Tibial nerve (tissue), 4 donors: Measurements from ENCODE around the gene MRPL43. TPM values are rescaled to one million over a fixed set of nuclear protein-coding genes. Genes with fewer than 3 reads are reported as not detected.

Source experiments
- DNase-seq, 2 donors: peaks; one replicate each; pipeline ENCODE4 v3.0.0-alpha.2; 2019; ENCODE audit warnings: low spot score in 2 of 2
- H3K27ac ChIP-seq, 4 donors: fragments of 200-600 bp; sonication (generic) in 3 of 4; one replicate each; pipeline ENCODE4 v1.5.1; 2017 to 2019; ENCODE audit warnings: mild to moderate bottlenecking in 1 of 4
- H3K27me3 ChIP-seq, 2 donors: fragments of 200-600 bp; sonication (generic) in 1 of 2; one replicate each; pipeline versions ENCODE4 v1.5.1 to v1.6.0; 2017 to 2019
- H3K36me3 ChIP-seq, 3 donors: fragments of 200-600 bp; sonication (generic); one replicate each; pipeline ENCODE4 v1.5.1; 2018 to 2019
- H3K4me1 ChIP-seq, 4 donors: fragments of 200-600 bp; sonication (generic) in 3 of 4; one replicate each; pipeline ENCODE4 v1.5.1; 2017 to 2019
- H3K4me3 ChIP-seq, 4 donors: fragments of 200-600 bp; sonication (generic) in 3 of 4; one replicate each; pipeline ENCODE4 v1.5.1; 2017 to 2019; ENCODE audit warnings: mild to moderate bottlenecking in 1 of 4, moderate library complexity in 1 of 4
- H3K9me3 ChIP-seq, 4 donors: fragments of 200-600 bp; sonication (generic) in 3 of 4; one replicate each; pipeline ENCODE4 v1.5.1; 2017 to 2019
- CTCF ChIP-seq, 5 experiments: fragments of 200-600 bp in 3 of 5; fragments of 450-650 bp in 2 of 5; sonication (generic) in 3 of 5; IDR thresholded peaks; one replicate each; pipeline ENCODE4 v1.5.1; 2016 to 2019; ENCODE audit warnings: antibody characterized with exemption in 5 of 5, mild to moderate bottlenecking in 3 of 5, moderate library complexity in 2 of 5
- EP300 ChIP-seq, 2 donors: sonication (generic); formaldehyde crosslinking; IDR thresholded peaks; one replicate each; pipeline ENCODE4 v1.6.1; 2017; ENCODE audit warnings: antibody characterized with exemption in 2 of 2, mild to moderate bottlenecking in 1 of 2
- POLR2A ChIP-seq, 2 donors: fragments of 450-650 bp; IDR thresholded peaks; one replicate each; pipeline ENCODE4 v1.6.1; 2017; ENCODE audit warnings: antibody characterized with exemption in 2 of 2, mild to moderate bottlenecking in 2 of 2, moderate library complexity in 2 of 2
- WGBS, 2 donors: methylation state at CpG; one replicate each; pipeline ENCODE4 v1.1.5; 2018; 5-methylcytosine and 5-hydroxymethylcytosine counted together
- total RNA-seq, 4 donors: library from RNA; depleted of rRNA; stranded (reverse); fragments of >200 nt; gene quantifications; one replicate each; pipeline ENCODE4 v1.1.0, GENCODE V29; 2016

Gene MRPL43
- total RNA-seq, 4 donors from 2014 or later: 64.1 to 146 (median 99.5) TPM

GRCh38 chr10:101010329-101010728 is 23.0 kb upstream of the MRPL43 start:
- Histone ChIP-seq H3K4me1 (peaks cover 0 to 65% (median 29%) of the 10 kb centered on the region in 4 donors), H3K4me3 (no peak overlapping the region), H3K9me3 (no peaks in the 10 kb centered on the region), H3K36me3 (peaks cover 0 to 22% (median 4%) of the 10 kb centered on the region in 3 donors), H3K27ac (peak overlapping the region in 2 of 4 donors; percentile 84), H3K27me3 (no peaks in the 10 kb centered on the region)
- no peak for TF ChIP-seq CTCF (IDR thresholded peaks at IDR 0.05)
- WGBS, 2 donors: 89 to 95% methylated on average over 21 to 22 of the region's 22 CpGs
- no peak for DNase-seq

GRCh38 chr10:101008823-101009423 is 21.6 kb upstream of the MRPL43 start:
- H3K9me3 ChIP-seq: no peaks in the 10 kb centered on the region
- H3K4me1 ChIP-seq: peaks cover 0 to 59% (median 23%) of the 10 kb centered on the region in 4 donors
- H3K4me3 ChIP-seq: no peak overlapping the region
- no peaks in the 10 kb centered on the region for H3K27me3 ChIP-seq
- TF ChIP-seq CTCF (IDR thresholded peaks at IDR 0.05) (no peak), POLR2A (IDR thresholded peaks at IDR 0.05) (no peak), EP300 (IDR thresholded peaks at IDR 0.05) (no peak)
- no peak for DNase-seq
- peak overlapping the region; percentile 31 to 84 (median 65) for H3K27ac ChIP-seq
- WGBS, 2 donors: 69 to 71% methylated on average over 6 of the region's 6 CpGs
- peaks cover 0 to 35% (median 4%) of the 10 kb centered on the region in 3 donors for H3K36me3 ChIP-seq

- no peaks in the 10 kb centered on the region for H3K9me3 ChIP-seq
- H3K4me3 ChIP-seq: no peak overlapping the region
- no peaks in the 10 kb centered on the region for H3K27me3 ChIP-seq
- no peak for DNase-seq
- 44 to 45% methylated on average over 13 of the region's 13 CpGs for WGBS, 2 donors
- TF ChIP-seq EP300 (IDR thresholded peaks at IDR 0.05) (no peak), POLR2A (IDR thresholded peaks at IDR 0.05) (no peak), CTCF (IDR thresholded peaks at IDR 0.05) (no peak)
- peak overlapping the region; percentile 31 to 84 (median 73) for H3K27ac ChIP-seq
- H3K36me3 ChIP-seq: peaks cover 0 to 43% (median 4%) of the 10 kb centered on the region in 3 donors
- peaks cover 0 to 59% (median 20%) of the 10 kb centered on the region in 4 donors for H3K4me1 ChIP-seq
Measured at GRCh38 chr10:101007915-101008822, 20.9 kb upstream of the MRPL43 start.

DNA sequence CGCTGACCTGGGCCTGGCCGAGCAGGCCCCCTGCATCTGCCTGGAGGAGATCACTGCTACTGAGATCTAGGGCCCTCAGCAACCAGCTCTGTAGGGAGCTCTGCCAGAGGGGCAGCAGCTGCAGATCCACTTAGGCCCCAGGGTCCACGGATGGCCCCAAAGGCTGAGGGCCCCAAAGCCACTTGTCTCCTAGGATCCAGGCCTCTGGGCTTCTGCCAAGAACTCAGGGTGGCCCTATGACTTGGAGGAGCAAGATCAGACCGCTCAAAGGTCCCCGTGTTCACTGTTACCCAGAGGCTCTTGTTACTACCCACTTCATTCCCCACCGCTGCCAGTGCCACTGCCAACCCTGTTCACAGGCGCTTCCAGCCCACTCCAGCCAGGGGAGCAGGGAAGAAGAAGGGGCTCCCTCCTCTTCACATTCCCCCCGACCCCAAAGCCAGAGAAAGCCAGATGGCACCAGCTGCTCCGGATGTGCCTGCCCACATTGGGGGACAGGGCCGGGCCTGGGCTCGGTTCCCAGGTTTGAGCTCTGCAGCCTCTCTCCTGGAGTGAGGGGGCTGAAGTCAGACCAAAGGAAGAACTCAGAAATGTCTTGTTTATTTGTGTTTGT is 19.9 kb upstream of the MRPL43 start:
- no peaks in the 10 kb centered on the region for H3K9me3 ChIP-seq
- 47 to 52% methylated on average over 6 to 11 of the region's 11 CpGs for WGBS, 2 donors
- peak overlapping the region; percentile 31 to 84 (median 73) for H3K27ac ChIP-seq
- no peak overlapping the region for H3K4me3 ChIP-seq
- peaks cover 0 to 59% (median 17%) of the 10 kb centered on the region in 4 donors for H3K4me1 ChIP-seq
- no peak for DNase-seq
- H3K27me3 ChIP-seq: no peaks in the 10 kb centered on the region
- H3K36me3 ChIP-seq: peaks cover 0 to 52% (median 4%) of the 10 kb centered on the region in 3 donors
- TF ChIP-seq CTCF (IDR thresholded peaks at IDR 0.05): no peak
- TF ChIP-seq EP300 (IDR thresholded peaks at IDR 0.05): peak in 1 of 2 donors; percentile 25
- TF ChIP-seq POLR2A (IDR thresholded peaks at IDR 0.05): peak in 1 of 2 donors; percentile 5
